ENCODE data around the gene CPN2.

CPN2 gene

GRCh38 chr3:194296454-194297263 is 54.5 kb downstream of the CPN2 start:
- peak; percentile 91 for ATAC-seq (ENCODE audit: low read depth)
- Histone ChIP-seq H3K27ac (ENCODE audit: poor library complexity, severe bottlenecking) (peak overlapping the region; percentile 62), H3K4me3 (ENCODE audit: severe bottlenecking) (no peak overlapping the region), H3K27me3 (ENCODE audit: insufficient read depth, poor library complexity, severe bottlenecking) (no peaks in the 10 kb centered on the region), H3K9me3 (ENCODE audit: severe bottlenecking) (no peaks in the 10 kb centered on the region), H3K4me1 (ENCODE audit: insufficient read depth, poor library complexity, severe bottlenecking) (peaks cover 7% of the 10 kb centered on the region), H3K36me3 (ENCODE audit: low read depth) (no peaks in the 10 kb centered on the region)
- TF ChIP-seq CTCF (IDR thresholded peaks at IDR 0.05; ENCODE audit: poor library complexity, severe bottlenecking), result no peak
- DNase-seq (ENCODE audit: low spot score), result peak; percentile 62

GRCh38 chr3:194294895-194295214 is 56.3 kb downstream of the CPN2 start:
- no peak for TF ChIP-seq CTCF (IDR thresholded peaks at IDR 0.05; ENCODE audit: poor library complexity, severe bottlenecking)
- Histone ChIP-seq H3K27ac (ENCODE audit: poor library complexity, severe bottlenecking) (no peak overlapping the region), H3K36me3 (ENCODE audit: low read depth) (no peaks in the 10 kb centered on the region), H3K4me3 (ENCODE audit: severe bottlenecking) (no peak overlapping the region), H3K27me3 (ENCODE audit: insufficient read depth, poor library complexity, severe bottlenecking) (no peaks in the 10 kb centered on the region), H3K9me3 (ENCODE audit: severe bottlenecking) (no peaks in the 10 kb centered on the region), H3K4me1 (ENCODE audit: insufficient read depth, poor library complexity, severe bottlenecking) (peaks cover 7% of the 10 kb centered on the region)
- DNase-seq (ENCODE audit: low spot score) (no peak), ATAC-seq (ENCODE audit: low read depth) (no peak)

GRCh38 chr3:194294199-194294894 is 56.8 kb downstream of the CPN2 start:
- Histone ChIP-seq H3K36me3 (ENCODE audit: low read depth) (no peaks in the 10 kb centered on the region), H3K9me3 (ENCODE audit: severe bottlenecking) (no peaks in the 10 kb centered on the region), H3K27me3 (ENCODE audit: insufficient read depth, poor library complexity, severe bottlenecking) (no peaks in the 10 kb centered on the region), H3K4me3 (ENCODE audit: severe bottlenecking) (no peak overlapping the region), H3K4me1 (ENCODE audit: insufficient read depth, poor library complexity, severe bottlenecking) (peaks cover 7% of the 10 kb centered on the region), H3K27ac (ENCODE audit: poor library complexity, severe bottlenecking) (no peak overlapping the region)
- DNase-seq (ENCODE audit: low spot score) (peak; percentile 34), ATAC-seq (ENCODE audit: low read depth) (no peak)
- TF ChIP-seq CTCF (IDR thresholded peaks at IDR 0.05; ENCODE audit: poor library complexity, severe bottlenecking), result no peak

GRCh38 chr3:194293546-194294198 is 57.5 kb downstream of the CPN2 start:
- no peak for ATAC-seq (ENCODE audit: low read depth)
- H3K36me3 ChIP-seq (ENCODE audit: low read depth), result no peaks in the 10 kb centered on the region

More at GRCh38 chr3:194293546-194294198, 57.5 kb downstream of the CPN2 start:
- Histone ChIP-seq H3K27ac (ENCODE audit: poor library complexity, severe bottlenecking) (no peak overlapping the region), H3K4me1 (ENCODE audit: insufficient read depth, poor library complexity, severe bottlenecking) (peaks cover 7% of the 10 kb centered on the region), H3K4me3 (ENCODE audit: severe bottlenecking) (no peak overlapping the region), H3K9me3 (ENCODE audit: severe bottlenecking) (no peaks in the 10 kb centered on the region), H3K27me3 (ENCODE audit: insufficient read depth, poor library complexity, severe bottlenecking) (no peaks in the 10 kb centered on the region)
- DNase-seq (ENCODE audit: low spot score), result peak; percentile 2
- no peak for TF ChIP-seq CTCF (IDR thresholded peaks at IDR 0.05; ENCODE audit: poor library complexity, severe bottlenecking)

Data from RWPE2 (cell line).